ENCODE data around the gene HOXA2. TPM values are rescaled to one million over a fixed set of nuclear protein-coding genes. Genes with fewer than 3 reads are reported as not detected.

The HOXA2 gene
- total and polyA plus RNA-seq, 8 donors = 0.89 to 3.7 (median 1.2) TPM; not detected in 1

DNA sequence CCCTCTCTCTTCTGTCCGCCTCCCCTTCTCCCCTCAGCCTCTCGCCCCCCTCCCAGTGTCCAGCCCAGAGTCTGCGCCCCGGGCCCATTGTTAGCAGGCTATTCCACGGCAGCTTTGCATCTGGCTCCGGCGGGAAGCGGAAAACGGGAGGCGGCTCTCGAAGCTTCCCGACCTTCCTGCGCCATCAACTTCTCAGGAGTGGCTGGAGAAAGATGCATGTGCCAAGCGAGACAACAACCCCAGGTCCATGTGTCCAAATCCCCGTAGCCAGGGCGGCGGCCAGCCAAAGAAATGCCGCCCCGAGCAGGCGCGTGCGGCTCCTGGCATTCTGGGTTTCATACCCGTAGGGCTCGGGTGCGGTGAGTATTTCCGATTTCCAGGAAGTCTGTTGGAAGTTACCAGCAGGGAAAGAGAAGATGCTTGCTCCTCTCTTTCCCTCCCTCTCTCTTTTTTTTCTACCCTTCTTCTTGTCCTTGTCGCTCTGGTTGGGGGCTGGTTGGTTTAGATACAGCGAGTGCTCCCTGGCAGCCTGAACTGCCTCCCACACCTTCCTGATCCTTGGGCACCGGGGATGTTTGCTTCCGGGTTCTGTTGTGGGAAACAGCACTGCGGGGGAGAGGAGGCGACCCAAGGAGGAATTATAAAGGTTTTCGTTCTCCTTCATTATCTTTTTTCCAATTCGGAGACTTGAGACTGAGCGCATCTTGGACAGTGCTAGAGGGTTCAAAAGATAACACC is 1.2 kb upstream of the HOXA2 start:
- whole genome bisulfite sequencing, 5 donors = 24 to 47% (median 38%) methylated on average over 33 to 35 of the region's 35 CpGs
- Histone ChIP-seq H3K9me3 (peaks cover 0 to 4% (median 0%) of the 10 kb centered on the region in 4 donors), H3K4me3 (peak overlapping the region; percentile 41 to 81 (median 52)), H3K27ac (peak overlapping the region; percentile 37 to 99 (median 94)), H3K36me3 (no peaks in the 10 kb centered on the region), H3K4me1 (peaks cover 0 to 47% (median 15%) of the 10 kb centered on the region in 4 donors), H3K27me3 (peaks cover 6 to 98% (median 68%) of the 10 kb centered on the region in 3 donors)
- DNase-seq = peak in 1 of 2 donors; percentile 72
- TF ChIP-seq POLR2AphosphoS5 (IDR thresholded peaks at IDR 0.05) (peak in 1 of 3 donors; percentile 10), EP300 (IDR thresholded peaks at IDR 0.05) (no peak)
- intact Hi-C loops (cut with DNase I; ENCODE audit: low total_unique reads) = no loop called here

DNA sequence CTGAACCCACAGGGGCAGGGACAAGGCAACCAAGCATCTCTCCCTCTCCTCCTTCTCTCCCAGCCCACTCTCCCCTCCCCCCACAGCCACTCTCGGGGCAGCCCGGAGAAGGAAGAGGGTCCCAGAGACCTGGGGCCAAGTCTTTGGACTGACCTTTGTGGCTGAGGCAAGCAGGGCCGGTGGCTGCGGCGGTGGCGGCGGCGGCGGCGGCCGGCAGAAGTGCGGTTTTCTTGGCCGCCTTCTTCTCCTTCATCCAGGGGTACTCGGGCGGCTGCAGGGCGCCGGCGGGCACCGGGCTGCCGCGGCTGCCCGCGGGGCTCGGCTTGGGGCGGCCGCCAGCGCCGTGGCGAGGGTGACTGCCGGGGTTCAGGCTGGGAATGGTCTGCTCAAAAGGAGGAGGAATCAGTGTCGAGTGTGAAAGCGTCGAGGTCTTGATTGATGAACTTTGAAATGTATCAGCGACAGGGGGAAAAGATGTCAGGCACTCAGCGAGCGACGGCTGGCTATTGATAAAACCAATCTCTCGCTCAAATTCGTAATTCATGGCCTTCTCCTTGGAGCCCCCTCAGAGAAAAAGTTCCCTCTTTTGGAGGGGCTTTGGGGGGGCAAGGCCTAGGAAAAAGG is 414 bp downstream of the HOXA2 start:
- Histone ChIP-seq H3K9me3 (peaks cover 0 to 4% (median 0%) of the 10 kb centered on the region in 4 donors), H3K4me1 (peaks cover 8 to 53% (median 26%) of the 10 kb centered on the region in 4 donors), H3K27me3 (peaks cover 6 to 97% (median 72%) of the 10 kb centered on the region in 3 donors), H3K36me3 (no peaks in the 10 kb centered on the region), H3K4me3 (peak overlapping the region; percentile 41 to 81 (median 52)), H3K27ac (peak overlapping the region; percentile 86 to 99 (median 94))
- 1 to 9% (median 7%) methylated on average over 22 to 39 of the region's 39 CpGs for WGBS, 5 donors
- no peak for TF ChIP-seq POLR2AphosphoS5 (IDR thresholded peaks at IDR 0.05)
- TF ChIP-seq, protein P1, sequence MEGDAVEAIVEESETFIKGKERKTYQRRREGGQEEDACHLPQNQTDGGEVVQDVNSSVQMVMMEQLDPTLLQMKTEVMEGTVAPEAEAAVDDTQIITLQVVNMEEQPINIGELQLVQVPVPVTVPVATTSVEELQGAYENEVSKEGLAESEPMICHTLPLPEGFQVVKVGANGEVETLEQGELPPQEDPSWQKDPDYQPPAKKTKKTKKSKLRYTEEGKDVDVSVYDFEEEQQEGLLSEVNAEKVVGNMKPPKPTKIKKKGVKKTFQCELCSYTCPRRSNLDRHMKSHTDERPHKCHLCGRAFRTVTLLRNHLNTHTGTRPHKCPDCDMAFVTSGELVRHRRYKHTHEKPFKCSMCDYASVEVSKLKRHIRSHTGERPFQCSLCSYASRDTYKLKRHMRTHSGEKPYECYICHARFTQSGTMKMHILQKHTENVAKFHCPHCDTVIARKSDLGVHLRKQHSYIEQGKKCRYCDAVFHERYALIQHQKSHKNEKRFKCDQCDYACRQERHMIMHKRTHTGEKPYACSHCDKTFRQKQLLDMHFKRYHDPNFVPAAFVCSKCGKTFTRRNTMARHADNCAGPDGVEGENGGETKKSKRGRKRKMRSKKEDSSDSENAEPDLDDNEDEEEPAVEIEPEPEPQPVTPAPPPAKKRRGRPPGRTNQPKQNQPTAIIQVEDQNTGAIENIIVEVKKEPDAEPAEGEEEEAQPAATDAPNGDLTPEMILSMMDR (IDR thresholded peaks at IDR 0.05) = no peak
- no peak for TF ChIP-seq POLR2A (IDR thresholded peaks at IDR 0.05)
- no peak for TF ChIP-seq EP300 (IDR thresholded peaks at IDR 0.05)
- DNase-seq = peak in 1 of 2 donors; percentile 63
- intact Hi-C loops (cut with DNase I; ENCODE audit: low total_unique reads) = no loop called here

DNA sequence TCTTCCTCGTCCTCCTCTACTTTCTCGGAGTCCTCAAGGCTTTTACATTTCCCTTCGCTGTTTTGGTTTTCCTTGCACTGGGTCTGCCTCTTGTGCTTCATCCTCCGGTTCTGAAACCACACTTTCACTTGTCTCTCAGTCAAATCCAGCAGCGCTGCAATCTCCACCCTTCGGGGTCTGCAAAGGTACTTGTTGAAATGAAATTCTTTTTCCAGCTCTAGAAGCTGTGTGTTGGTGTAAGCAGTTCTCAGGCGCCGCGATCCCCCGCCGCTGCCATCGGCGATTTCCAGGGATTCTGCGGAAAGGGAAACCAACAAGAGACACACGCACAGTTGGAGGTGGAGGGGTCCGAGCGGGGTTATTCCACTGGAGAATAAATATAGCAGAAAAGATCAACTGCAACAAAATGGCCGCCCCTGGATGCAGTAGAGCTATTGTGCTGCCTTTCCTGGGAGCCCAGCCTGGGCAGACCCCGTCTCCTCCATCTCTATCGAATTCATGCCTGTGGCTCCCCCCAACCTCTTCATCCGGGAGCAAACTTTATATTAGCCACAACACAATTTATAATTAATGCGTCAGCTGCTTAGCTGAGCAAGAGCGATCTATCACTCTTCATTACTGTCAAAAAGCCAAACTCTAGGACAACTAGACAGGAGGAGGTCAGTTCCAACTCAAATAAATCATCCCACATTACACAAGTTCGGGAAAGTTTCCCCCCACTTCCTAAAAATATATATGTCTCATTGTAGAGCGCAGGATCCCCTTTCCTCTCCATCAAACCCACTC is 1.1 kb downstream of the HOXA2 start:
- no peak for TF ChIP-seq POLR2A (IDR thresholded peaks at IDR 0.05)
- TF ChIP-seq EP300 (IDR thresholded peaks at IDR 0.05) = no peak
- TF ChIP-seq POLR2AphosphoS5 (IDR thresholded peaks at IDR 0.05) = peak in 2 of 3 donors; percentile 3 to 11
- TF ChIP-seq, protein P1 (IDR thresholded peaks at IDR 0.05) = no peak

DNA sequence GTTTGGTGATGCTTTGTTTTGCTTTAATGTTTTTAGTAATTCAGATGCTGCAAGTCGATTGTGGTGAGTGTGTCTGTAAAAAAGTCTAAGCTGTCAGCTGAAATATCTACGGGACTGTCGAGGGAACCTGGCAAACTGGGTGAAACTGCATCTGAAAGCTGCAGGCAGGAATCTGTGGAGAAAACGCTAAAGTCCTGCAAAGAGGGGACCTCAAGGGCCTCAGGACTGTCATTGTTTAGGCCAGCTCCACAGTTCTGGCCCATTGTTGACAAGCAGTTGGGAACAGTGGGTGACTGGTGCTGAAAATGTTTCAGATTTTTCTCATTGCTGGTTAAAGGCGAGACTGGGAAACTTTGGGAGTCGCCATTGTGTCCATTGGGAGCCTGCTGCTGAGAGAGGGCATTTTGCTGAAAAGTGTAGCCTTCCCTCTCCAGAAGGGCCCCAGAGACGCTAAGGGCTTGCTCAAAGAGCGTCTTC is 1.8 kb downstream of the HOXA2 start:
- H3K27me3 ChIP-seq = peaks cover 0 to 99% (median 75%) of the 10 kb centered on the region in 3 donors
- H3K4me3 ChIP-seq = peak overlapping the region; percentile 41 to 81 (median 52)
- H3K4me1 ChIP-seq = peaks cover 8 to 53% (median 33%) of the 10 kb centered on the region in 4 donors
- 42 to 70% (median 55%) methylated on average over 8 of the region's 8 CpGs for WGBS, 5 donors
- TF ChIP-seq, protein P1 (IDR thresholded peaks at IDR 0.05) = no peak
- TF ChIP-seq POLR2A (IDR thresholded peaks at IDR 0.05) (no peak), EP300 (IDR thresholded peaks at IDR 0.05) (no peak), POLR2AphosphoS5 (IDR thresholded peaks at IDR 0.05) (no peak)
- intact Hi-C loops (cut with DNase I; ENCODE audit: low total_unique reads) = no loop called here
- no peaks in the 10 kb centered on the region for H3K36me3 ChIP-seq
- H3K9me3 ChIP-seq = no peaks in the 10 kb centered on the region
- DNase-seq = peak in 1 of 2 donors; percentile 61
- H3K27ac ChIP-seq = peak overlapping the region; percentile 72 to 99 (median 94)

More for the DNA sequence above, 1.1 kb downstream of the HOXA2 start:
- Histone ChIP-seq H3K9me3 (peaks cover 0 to under 1% (median 0%) of the 10 kb centered on the region in 4 donors), H3K4me1 (peaks cover 8 to 54% (median 33%) of the 10 kb centered on the region in 4 donors), H3K27me3 (peaks cover 3 to 99% (median 74%) of the 10 kb centered on the region in 3 donors), H3K27ac (peak overlapping the region; percentile 86 to 99 (median 94)), H3K36me3 (no peaks in the 10 kb centered on the region), H3K4me3 (peak overlapping the region; percentile 41 to 81 (median 52))
- intact Hi-C loops (cut with DNase I; ENCODE audit: low total_unique reads) = no loop called here
- peak in 1 of 2 donors; percentile 87 for DNase-seq
- 25 to 38% (median 35%) methylated on average over 25 of the region's 25 CpGs for WGBS, 5 donors

All from stomach (tissue), 9 donors.